Ishikawa (cell line): ENCODE results near the gene FAN1.

Source experiments
- CEBPB ChIP-seq: IDR thresholded peaks from 2 replicates; pipeline ENCODE4 v1.6.1; 2012
- CREB1 ChIP-seq: IDR thresholded peaks from 2 replicates; pipeline ENCODE4 v1.6.1; 2012; ENCODE audit warnings: low read depth
- EGR1 ChIP-seq: IDR thresholded peaks from 2 replicates; pipeline ENCODE4 v1.6.1; 2012
- EP300 ChIP-seq: IDR thresholded peaks from 2 replicates; pipeline ENCODE4 v1.6.1; 2012; ENCODE audit warnings: borderline replicate concordance
- FOXM1 ChIP-seq: IDR thresholded peaks from 2 replicates; pipeline ENCODE4 v1.6.1; 2012; ENCODE audit warnings: low read depth, borderline replicate concordance
- NFIC ChIP-seq: IDR thresholded peaks from 2 replicates; pipeline ENCODE4 v1.6.1; 2012
- RAD21 ChIP-seq: IDR thresholded peaks from 2 replicates; pipeline ENCODE4 v1.6.1; 2012; ENCODE audit warnings: low read depth
- TAF1 ChIP-seq: IDR thresholded peaks from 2 replicates; pipeline ENCODE4 v1.6.1; 2012; ENCODE audit warnings: low read depth, mild to moderate bottlenecking
- TCF12 ChIP-seq: IDR thresholded peaks from 2 replicates; pipeline ENCODE4 v1.6.1; 2012; ENCODE audit warnings: low read depth
- TEAD4 ChIP-seq: IDR thresholded peaks from 2 replicates; pipeline ENCODE4 v1.6.1; 2012
- YY1 ChIP-seq: IDR thresholded peaks from 2 replicates; pipeline ENCODE4 v1.6.1; 2012; ENCODE audit warnings: low read depth
- ZBTB7A ChIP-seq: IDR thresholded peaks from 2 replicates; pipeline ENCODE4 v1.6.1; 2012; ENCODE audit warnings: low read depth
- TF ChIP-seq, protein P1 (sequence below): IDR thresholded peaks from 2 replicates; pipeline ENCODE4 v1.6.1; 2012; ENCODE audit warnings: low read depth, mild to moderate bottlenecking
- TF ChIP-seq, protein P2 (sequence below): IDR thresholded peaks from 2 replicates; pipeline ENCODE4 v1.6.1; 2012
- TF ChIP-seq, protein P3 (sequence below): IDR thresholded peaks from 2 replicates; pipeline ENCODE4 v1.6.1; 2012

The FAN1 gene

DNA sequence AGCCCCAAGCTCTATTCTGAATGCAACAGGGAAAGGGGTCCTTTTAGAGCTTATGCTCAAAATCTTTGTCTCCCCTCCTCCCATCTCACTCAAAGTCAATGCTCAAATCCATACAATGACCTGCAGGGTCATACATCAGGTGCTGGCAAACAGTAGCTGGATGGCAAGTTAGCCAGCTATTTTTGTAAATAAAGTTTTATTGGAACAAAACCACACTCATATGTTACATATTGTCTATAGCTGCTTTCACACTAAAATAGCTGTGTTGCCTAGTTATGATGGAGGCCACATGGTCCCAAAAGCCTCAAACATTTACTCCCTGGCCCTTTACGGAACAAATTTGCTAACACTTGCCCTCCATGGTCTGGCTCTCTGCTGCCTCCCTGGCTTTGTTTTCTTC lies 1.8 kb upstream of the FAN1 start:
- TF ChIP-seq YY1: no peak
- no peak for TF ChIP-seq TAF1
- TF ChIP-seq EP300: no peak
- no peak for TF ChIP-seq TCF12
- TF ChIP-seq CREB1: no peak
- TF ChIP-seq, protein P1, sequence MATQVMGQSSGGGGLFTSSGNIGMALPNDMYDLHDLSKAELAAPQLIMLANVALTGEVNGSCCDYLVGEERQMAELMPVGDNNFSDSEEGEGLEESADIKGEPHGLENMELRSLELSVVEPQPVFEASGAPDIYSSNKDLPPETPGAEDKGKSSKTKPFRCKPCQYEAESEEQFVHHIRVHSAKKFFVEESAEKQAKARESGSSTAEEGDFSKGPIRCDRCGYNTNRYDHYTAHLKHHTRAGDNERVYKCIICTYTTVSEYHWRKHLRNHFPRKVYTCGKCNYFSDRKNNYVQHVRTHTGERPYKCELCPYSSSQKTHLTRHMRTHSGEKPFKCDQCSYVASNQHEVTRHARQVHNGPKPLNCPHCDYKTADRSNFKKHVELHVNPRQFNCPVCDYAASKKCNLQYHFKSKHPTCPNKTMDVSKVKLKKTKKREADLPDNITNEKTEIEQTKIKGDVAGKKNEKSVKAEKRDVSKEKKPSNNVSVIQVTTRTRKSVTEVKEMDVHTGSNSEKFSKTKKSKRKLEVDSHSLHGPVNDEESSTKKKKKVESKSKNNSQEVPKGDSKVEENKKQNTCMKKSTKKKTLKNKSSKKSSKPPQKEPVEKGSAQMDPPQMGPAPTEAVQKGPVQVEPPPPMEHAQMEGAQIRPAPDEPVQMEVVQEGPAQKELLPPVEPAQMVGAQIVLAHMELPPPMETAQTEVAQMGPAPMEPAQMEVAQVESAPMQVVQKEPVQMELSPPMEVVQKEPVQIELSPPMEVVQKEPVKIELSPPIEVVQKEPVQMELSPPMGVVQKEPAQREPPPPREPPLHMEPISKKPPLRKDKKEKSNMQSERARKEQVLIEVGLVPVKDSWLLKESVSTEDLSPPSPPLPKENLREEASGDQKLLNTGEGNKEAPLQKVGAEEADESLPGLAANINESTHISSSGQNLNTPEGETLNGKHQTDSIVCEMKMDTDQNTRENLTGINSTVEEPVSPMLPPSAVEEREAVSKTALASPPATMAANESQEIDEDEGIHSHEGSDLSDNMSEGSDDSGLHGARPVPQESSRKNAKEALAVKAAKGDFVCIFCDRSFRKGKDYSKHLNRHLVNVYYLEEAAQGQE: no peak
- TF ChIP-seq RAD21: no peak
- TF ChIP-seq, protein P2, sequence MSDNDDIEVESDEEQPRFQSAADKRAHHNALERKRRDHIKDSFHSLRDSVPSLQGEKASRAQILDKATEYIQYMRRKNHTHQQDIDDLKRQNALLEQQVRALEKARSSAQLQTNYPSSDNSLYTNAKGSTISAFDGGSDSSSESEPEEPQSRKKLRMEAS: no peak
- TF ChIP-seq TEAD4: no peak
- TF ChIP-seq NFIC: no peak
- TF ChIP-seq CEBPB: no peak
- TF ChIP-seq FOXM1: no peak
- TF ChIP-seq, protein P3, sequence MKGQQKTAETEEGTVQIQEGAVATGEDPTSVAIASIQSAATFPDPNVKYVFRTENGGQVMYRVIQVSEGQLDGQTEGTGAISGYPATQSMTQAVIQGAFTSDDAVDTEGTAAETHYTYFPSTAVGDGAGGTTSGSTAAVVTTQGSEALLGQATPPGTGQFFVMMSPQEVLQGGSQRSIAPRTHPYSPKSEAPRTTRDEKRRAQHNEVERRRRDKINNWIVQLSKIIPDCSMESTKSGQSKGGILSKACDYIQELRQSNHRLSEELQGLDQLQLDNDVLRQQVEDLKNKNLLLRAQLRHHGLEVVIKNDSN: no peak
- no peak for TF ChIP-seq ZBTB7A

DNA sequence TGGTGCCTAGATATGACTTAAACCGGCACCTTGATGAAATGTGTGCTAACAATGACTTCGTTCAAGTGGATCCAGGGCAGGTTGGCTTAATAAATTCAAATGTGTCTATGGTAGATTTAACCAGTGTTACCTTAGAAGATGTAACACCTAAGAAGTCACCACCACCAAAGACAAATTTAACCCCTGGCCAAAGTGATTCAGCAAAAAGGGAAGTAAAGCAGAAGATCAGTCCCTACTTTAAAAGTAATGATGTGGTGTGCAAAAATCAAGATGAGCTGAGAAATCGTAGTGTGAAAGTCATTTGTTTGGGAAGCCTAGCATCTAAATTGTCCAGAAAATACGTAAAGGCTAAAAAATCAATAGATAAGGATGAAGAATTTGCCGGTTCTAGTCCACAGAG lies 1.1 kb downstream of the FAN1 start:
- TF ChIP-seq, protein P3: no peak
- TF ChIP-seq EP300: no peak
- TF ChIP-seq YY1: no peak
- no peak for TF ChIP-seq TCF12
- no peak for TF ChIP-seq EGR1
- TF ChIP-seq, protein P1: no peak
- no peak for TF ChIP-seq CEBPB
- TF ChIP-seq, protein P2: no peak
- no peak for TF ChIP-seq RAD21
- TF ChIP-seq ZBTB7A: no peak
- TF ChIP-seq CREB1: no peak
- TF ChIP-seq NFIC: no peak
- TF ChIP-seq TAF1: no peak
- no peak for TF ChIP-seq TEAD4

DNA sequence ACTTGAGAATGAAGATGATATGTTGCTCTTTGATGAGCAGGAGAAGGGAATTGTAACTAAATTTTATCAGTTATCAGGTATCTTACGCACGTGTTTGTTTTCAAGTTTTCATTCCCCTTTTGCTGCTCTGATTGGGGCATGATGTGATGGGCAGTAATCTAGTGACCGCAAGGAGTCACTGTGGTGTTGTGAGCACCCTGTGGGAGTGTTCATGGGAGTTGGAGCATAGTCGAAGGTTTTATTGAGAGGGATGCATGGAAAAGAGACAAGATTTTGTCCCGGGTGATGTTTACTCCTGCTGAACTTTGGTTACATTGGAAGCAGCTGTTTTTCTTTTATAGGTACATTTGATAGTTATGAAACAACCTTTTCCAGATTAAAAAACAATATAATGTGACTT lies 2.1 kb downstream of the FAN1 start:
- TF ChIP-seq TEAD4 (no peak), YY1 (no peak), CREB1 (no peak), EGR1 (no peak), TAF1 (no peak), EP300 (no peak), ZBTB7A (no peak), RAD21 (no peak), CEBPB (no peak), NFIC (no peak)
- TF ChIP-seq, protein P2: no peak
- TF ChIP-seq, protein P3: no peak

DNA sequence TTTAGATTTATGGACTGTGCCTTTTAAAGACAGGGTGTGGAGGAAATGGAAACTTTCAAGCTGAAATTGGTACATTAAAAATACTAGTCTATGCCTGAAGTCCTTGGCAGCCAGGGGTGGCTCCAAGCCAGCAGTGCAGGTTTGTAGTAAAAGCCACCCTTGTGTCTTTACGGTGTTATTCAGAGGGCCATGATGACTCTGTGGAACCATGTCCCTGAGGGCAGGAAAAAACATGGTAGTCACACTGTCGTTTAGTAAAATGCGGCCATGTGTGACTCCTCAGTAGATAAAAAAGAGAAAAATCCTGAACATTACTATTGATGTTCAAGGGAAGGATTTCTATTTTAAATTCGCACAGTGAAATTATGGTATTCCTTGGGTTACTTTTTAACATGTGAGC lies 2.7 kb downstream of the FAN1 start:
- TF ChIP-seq TAF1 (no peak), ZBTB7A (no peak), EP300 (no peak), CEBPB (no peak), TCF12 (no peak), YY1 (no peak), NFIC (no peak), RAD21 (no peak)
- TF ChIP-seq, protein P2: no peak
- TF ChIP-seq, protein P3: no peak

DNA sequence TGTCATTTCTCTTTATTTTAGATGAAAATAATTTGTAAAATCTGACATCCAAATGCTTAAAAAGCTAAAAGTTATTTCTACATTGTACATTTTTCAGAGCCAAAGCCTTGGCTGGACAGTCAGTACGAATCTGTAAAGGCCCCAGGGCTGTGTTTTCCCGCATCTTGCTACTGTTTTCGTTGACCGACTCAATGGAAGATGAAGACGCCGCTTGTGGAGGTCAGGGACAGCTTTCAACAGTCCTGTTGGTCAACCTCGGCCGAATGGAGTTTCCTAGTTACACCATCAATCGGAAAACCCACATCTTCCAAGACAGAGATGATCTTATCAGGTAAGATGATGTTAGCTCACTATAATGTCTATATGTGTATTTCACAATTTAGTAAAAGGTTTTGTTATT lies 10.0 kb downstream of the FAN1 start:
- TF ChIP-seq EP300: no peak
- TF ChIP-seq TEAD4: no peak
- no peak for TF ChIP-seq TCF12
- TF ChIP-seq, protein P1: no peak
- TF ChIP-seq FOXM1: no peak
- TF ChIP-seq RAD21: no peak
- no peak for TF ChIP-seq CREB1
- no peak for TF ChIP-seq YY1
- TF ChIP-seq, protein P2: no peak
- no peak for TF ChIP-seq CEBPB
- no peak for TF ChIP-seq ZBTB7A
- no peak for TF ChIP-seq NFIC
- no peak for TF ChIP-seq EGR1
- no peak for TF ChIP-seq TAF1
- TF ChIP-seq, protein P3: no peak
